WTC11 (cell line): ENCODE results near the gene CRYBA4. TPM values are rescaled to one million over a fixed set of nuclear protein-coding genes. Genes with fewer than 3 reads are reported as not detected.
A peak's percentile ranks its signal among the peaks of the same experiment; 100 is the strongest.
"Not testable (repeated sequence)": the region's sequence is repeated elsewhere in the genome, so short reads cannot be mapped to it uniquely, and the experiment has no call there.

Experiments used
- ATAC-seq: fragments of 200-7000 bp; cut with Tn5 transposase; 2 replicates; pipeline ENCODE4 v1.10.0; 2021; ENCODE audit warnings: mild to moderate bottlenecking, moderate library complexity
- CTCF ChIA-PET: fragments of 300-600 bp; sonication (Branson Sonifier 250); formaldehyde crosslinking; loops from one replicate; lab custom pipeline; 2021; ENCODE audit warnings: antibody characterized with exemption; lab: Charles Lee
- POLR2A ChIA-PET: fragments of 350-600 bp; sonication (Branson Sonifier 250); formaldehyde crosslinking; loops from one replicate; lab custom pipeline; 2021; ENCODE audit warnings: antibody characterized with exemption; lab: Charles Lee
- DNase-seq: peaks from one replicate; pipeline ENCODE4 v3.0.0; 2021; ENCODE audit warnings: low spot score
- H3K27ac Mint-ChIP-seq: 2 replicates; pipeline ENCODE4 v1.8.0; 2021; ENCODE audit warnings: mixed read lengths
- H3K27me3 Mint-ChIP-seq: 2 replicates; pipeline ENCODE4 v1.8.0; 2021; ENCODE audit warnings: low read depth, mild to moderate bottlenecking, moderate library complexity, mixed read lengths
- H3K36me3 Mint-ChIP-seq: 2 replicates; pipeline ENCODE4 v1.8.0; 2021; ENCODE audit warnings: mixed read lengths
- H3K4me1 Mint-ChIP-seq: 2 replicates; pipeline ENCODE4 v1.8.0; 2022; ENCODE audit warnings: mixed read lengths
- H3K4me3 Mint-ChIP-seq: 2 replicates; pipeline ENCODE4 v1.8.0; 2021; ENCODE audit warnings: mild to moderate bottlenecking, moderate library complexity, mixed read lengths
- H3K9me3 Mint-ChIP-seq: 2 replicates; pipeline ENCODE4 v1.8.0; 2021; ENCODE audit warnings: mixed read lengths
- AFF4 ChIP-seq: sonication (generic); formaldehyde crosslinking; IDR thresholded peaks from 2 replicates; pipeline ENCODE4 v1.8.1; 2023; ENCODE audit warnings: mild to moderate bottlenecking, missing genetic modification reagents, borderline replicate concordance
- ATF6 ChIP-seq: sonication (generic); formaldehyde crosslinking; IDR thresholded peaks from 2 replicates; pipeline ENCODE4 v1.8.1; 2023; ENCODE audit warnings: mild to moderate bottlenecking, missing genetic modification reagents
- ESRRA ChIP-seq: sonication (generic); formaldehyde crosslinking; IDR thresholded peaks from 2 replicates; pipeline ENCODE4 v1.8.1; 2022; ENCODE audit warnings: mild to moderate bottlenecking, missing genetic modification reagents, borderline replicate concordance
- GABPB1 ChIP-seq: sonication (generic); formaldehyde crosslinking; IDR thresholded peaks from 2 replicates; pipeline ENCODE4 v1.8.1; 2023; ENCODE audit warnings: mild to moderate bottlenecking, missing genetic modification reagents
- GRHL2 ChIP-seq: fragments of 250-450 bp; sonication (Bioruptor Pico); IDR thresholded peaks from 2 replicates; pipeline ENCODE4 v1.8.0; 2022; ENCODE audit warnings: mild to moderate bottlenecking, moderate library complexity; ENCODE audit not compliant: insufficient replicate concordance, severe bottlenecking
- HMGA2 ChIP-seq: fragments of 250-450 bp; sonication (Bioruptor Pico); IDR thresholded peaks from 2 replicates; pipeline ENCODE4 v1.4.0; 2021; ENCODE audit warnings: mild to moderate bottlenecking, moderate library complexity
- IRF2 ChIP-seq: sonication (generic); formaldehyde crosslinking; IDR thresholded peaks from 2 replicates; pipeline ENCODE4 v1.8.0; 2022; ENCODE audit warnings: low read depth, missing genetic modification reagents, borderline replicate concordance
- JAZF1 ChIP-seq: fragments of 250-450 bp; sonication (Bioruptor Pico); IDR thresholded peaks from 2 replicates; pipeline ENCODE4 v1.9.0; 2021; ENCODE audit warnings: moderate library complexity, mild to moderate bottlenecking, inconsistent platforms
- MYBL2 ChIP-seq: sonication (generic); formaldehyde crosslinking; IDR thresholded peaks from 2 replicates; pipeline ENCODE4 v1.8.1; 2023; ENCODE audit warnings: mild to moderate bottlenecking, moderate library complexity, missing genetic modification reagents
- NFYB ChIP-seq: sonication (generic); formaldehyde crosslinking; conservative IDR thresholded peaks from 2 replicates; pipeline ENCODE4 v1.8.0; 2022; ENCODE audit warnings: low read depth, missing genetic modification reagents
- SP1 ChIP-seq: sonication (generic); formaldehyde crosslinking; conservative IDR thresholded peaks from 2 replicates; pipeline ENCODE4 v1.8.1; 2022; ENCODE audit warnings: missing genetic modification reagents
- TEAD4 ChIP-seq: sonication (generic); formaldehyde crosslinking; IDR thresholded peaks from 2 replicates; pipeline ENCODE4 v1.8.0; 2022; ENCODE audit warnings: mild to moderate bottlenecking, missing genetic modification reagents
- total RNA-seq: library from RNA; stranded (reverse); gene quantifications from 3 replicates; pipeline ENCODE4 v1.2.3, GENCODE V29; 2021
- TF ChIP-seq, protein P1 (sequence below): sonication (generic); formaldehyde crosslinking; IDR thresholded peaks from 2 replicates; pipeline ENCODE4 v1.8.1; 2023; ENCODE audit warnings: mild to moderate bottlenecking, missing genetic modification reagents, moderate library complexity
- TF ChIP-seq, protein P2 (sequence below): fragments of 250-450 bp; sonication (Bioruptor Pico); IDR thresholded peaks from 2 replicates; pipeline ENCODE4 v2.1.2; 2022; ENCODE audit warnings: mild to moderate bottlenecking, moderate library complexity

Gene CRYBA4
- total RNA-seq, 1 experiment from 2014 or later, result 0.81 TPM

DNA sequence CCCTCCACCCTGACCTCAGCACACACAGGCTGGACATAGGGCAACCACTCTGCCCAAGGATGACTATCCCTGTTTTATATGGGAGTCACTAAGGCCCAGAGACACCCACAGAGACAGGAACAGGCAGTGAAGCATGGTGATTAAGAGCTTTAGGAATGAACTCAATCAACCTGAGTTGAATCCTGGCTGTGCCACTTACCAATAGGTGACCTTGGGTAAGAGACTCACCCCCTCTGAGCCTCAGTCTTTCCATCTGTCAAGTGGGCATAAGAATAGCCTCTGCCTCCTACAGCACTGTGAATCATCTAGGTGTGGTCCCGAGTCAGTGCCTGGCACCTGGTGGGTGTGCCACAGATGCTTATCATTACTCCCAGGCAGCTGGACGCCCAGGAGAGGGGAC is 10.8 kb upstream of the CRYBA4 start (continued):
- TF ChIP-seq ESRRA (CRISPR knock-in tag) (no peak), ATF6 (CRISPR knock-in tag) (no peak), JAZF1 (CRISPR knock-in tag) (no peak)
- TF ChIP-seq, protein P1, sequence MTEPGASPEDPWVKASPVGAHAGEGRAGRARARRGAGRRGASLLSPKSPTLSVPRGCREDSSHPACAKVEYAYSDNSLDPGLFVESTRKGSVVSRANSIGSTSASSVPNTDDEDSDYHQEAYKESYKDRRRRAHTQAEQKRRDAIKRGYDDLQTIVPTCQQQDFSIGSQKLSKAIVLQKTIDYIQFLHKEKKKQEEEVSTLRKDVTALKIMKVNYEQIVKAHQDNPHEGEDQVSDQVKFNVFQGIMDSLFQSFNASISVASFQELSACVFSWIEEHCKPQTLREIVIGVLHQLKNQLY (CRISPR knock-in tag), result no peak
- TF ChIP-seq, all 79 proteins: peak for 0

DNA sequence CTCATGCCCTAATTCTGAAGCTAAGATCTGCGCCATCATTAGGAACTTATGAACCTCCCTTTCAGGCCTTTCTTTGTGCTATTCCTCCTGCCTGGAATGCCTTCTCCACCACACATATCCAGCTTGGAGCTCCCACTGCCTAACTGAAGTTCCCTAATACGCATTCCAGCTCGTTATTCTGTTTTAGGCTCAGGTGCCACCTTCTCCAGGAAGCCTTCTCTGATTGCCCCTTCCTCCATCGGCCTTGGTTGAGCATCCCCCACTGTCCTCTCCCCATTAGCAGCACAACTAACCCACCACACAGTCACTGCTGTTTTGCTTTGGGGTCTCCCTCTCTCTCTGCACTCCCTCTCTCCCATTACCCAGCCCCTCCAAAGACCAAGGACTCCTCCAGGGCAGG is 9.1 kb upstream of the CRYBA4 start:
- H3K36me3 Mint-ChIP-seq, result no peaks in the 10 kb centered on the region
- TF ChIP-seq HMGA2 (CRISPR knock-in tag), result no peak
- TF ChIP-seq TEAD4 (CRISPR knock-in tag), result peak; percentile 1; the same call in 1 of the 2 replicates
- TF ChIP-seq, all 79 proteins: peak for 1
- no peak for DNase-seq
- H3K27ac Mint-ChIP-seq, result no peak overlapping the region
- H3K9me3 Mint-ChIP-seq, result no peaks in the 10 kb centered on the region
- peaks cover 78% of the 10 kb centered on the region for H3K4me1 Mint-ChIP-seq
- ChIA-PET CTCF (no interaction called here), POLR2A (no interaction called here)
- peaks cover 71% of the 10 kb centered on the region for H3K27me3 Mint-ChIP-seq
- no peak overlapping the region for H3K4me3 Mint-ChIP-seq
- no peak for ATAC-seq

GRCh38 chr22:26613753-26614152 is 8.0 kb upstream of the CRYBA4 start:
- peaks cover 76% of the 10 kb centered on the region for H3K4me1 Mint-ChIP-seq
- not testable (repeated sequence) for H3K9me3 Mint-ChIP-seq
- TF ChIP-seq SP1, result peak; percentile 43; the same call in 1 of the 2 replicates
- TF ChIP-seq, all 79 proteins: peak for 1; not testable (repeated sequence) for 78
- ATAC-seq, H3K36me3 Mint-ChIP-seq, POLR2A ChIA-PET, H3K27ac Mint-ChIP-seq: not testable (repeated sequence)
- Mint-ChIP-seq H3K4me3 (peak overlapping the region; percentile 57), H3K27me3 (peaks cover 72% of the 10 kb centered on the region)
- CTCF ChIA-PET, result interaction anchor here (0.7 kb wide), 2 partner anchors 20 to 30 kb away, joined by 3 to 4 read pairs; no protein-coding TSS in a partner anchor
- peak; percentile 72 for DNase-seq

DNA sequence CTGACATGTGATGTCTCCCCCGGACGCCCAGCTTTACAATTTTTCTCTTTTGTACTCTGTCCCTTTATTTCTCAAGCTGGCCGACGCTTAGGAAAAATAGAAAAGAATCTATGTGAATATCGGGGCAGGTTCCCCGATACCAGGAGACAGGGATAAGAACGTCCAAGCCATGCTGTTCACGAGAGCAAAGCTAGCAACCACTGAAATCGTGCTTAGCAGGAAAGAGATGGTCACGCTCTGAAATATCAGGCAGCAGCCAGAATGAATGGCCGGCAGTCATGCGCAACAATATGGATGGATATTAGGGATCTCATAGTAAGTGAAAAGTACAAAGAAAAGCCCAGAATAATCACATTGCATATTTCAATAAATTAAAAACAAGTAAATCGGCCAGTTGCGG is 7.4 kb upstream of the CRYBA4 start:
- Mint-ChIP-seq H3K4me1 (peaks cover 75% of the 10 kb centered on the region), H3K27ac (peak overlapping the region; percentile 16)

More for the DNA sequence above, 7.4 kb upstream of the CRYBA4 start:
- no peaks in the 10 kb centered on the region for H3K9me3 Mint-ChIP-seq
- H3K36me3 Mint-ChIP-seq, result no peaks in the 10 kb centered on the region
- ChIA-PET POLR2A (no interaction called here), CTCF (interaction anchor here (0.7 kb wide), 2 partner anchors 21 to 29 kb away, joined by 3 to 4 read pairs; no protein-coding TSS in a partner anchor)
- DNase-seq, result no peak
- no peak for TF ChIP-seq IRF2 (CRISPR knock-in tag)
- no peak for TF ChIP-seq ATF6 (CRISPR knock-in tag)
- no peak for TF ChIP-seq JAZF1 (CRISPR knock-in tag)
- TF ChIP-seq GRHL2, result no peak
- no peak for TF ChIP-seq NFYB (CRISPR knock-in tag)
- TF ChIP-seq MYBL2 (CRISPR knock-in tag), result no peak
- no peak for TF ChIP-seq GABPB1
- TF ChIP-seq, protein P2, sequence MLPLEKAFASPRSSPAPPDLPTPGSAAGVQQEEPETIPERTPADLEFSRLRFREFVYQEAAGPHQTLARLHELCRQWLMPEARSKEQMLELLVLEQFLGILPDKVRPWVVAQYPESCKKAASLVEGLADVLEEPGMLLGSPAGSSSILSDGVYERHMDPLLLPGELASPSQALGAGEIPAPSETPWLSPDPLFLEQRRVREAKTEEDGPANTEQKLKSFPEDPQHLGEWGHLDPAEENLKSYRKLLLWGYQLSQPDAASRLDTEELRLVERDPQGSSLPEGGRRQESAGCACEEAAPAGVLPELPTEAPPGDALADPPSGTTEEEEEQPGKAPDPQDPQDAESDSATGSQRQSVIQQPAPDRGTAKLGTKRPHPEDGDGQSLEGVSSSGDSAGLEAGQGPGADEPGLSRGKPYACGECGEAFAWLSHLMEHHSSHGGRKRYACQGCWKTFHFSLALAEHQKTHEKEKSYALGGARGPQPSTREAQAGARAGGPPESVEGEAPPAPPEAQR, result no peak
- TF ChIP-seq AFF4 (CRISPR knock-in tag), result no peak
- ATAC-seq, result no peak
- H3K27me3 Mint-ChIP-seq, result peaks cover 71% of the 10 kb centered on the region
- peak overlapping the region; percentile 57 for H3K4me3 Mint-ChIP-seq
